ENCODE data around the gene RIN1. TPM values are rescaled to one million over a fixed set of nuclear protein-coding genes. Genes with fewer than 3 reads are reported as not detected.
A peak's percentile ranks its signal among the peaks of the same experiment; 100 is the strongest.

Gene RIN1
- polyA plus RNA-seq, 3 donors: 6.1 to 15.4 (median 7.6) TPM

- intact Hi-C loops (cut with micrococcal nuclease): no loop called here
- no peak for DNase-seq
- Histone ChIP-seq H3K27me3 (ENCODE audit: control insufficient read depth in 2 of 2, insufficient read depth in 2 of 2, low read length in 2 of 2) (peaks cover 0 to 3% of the 10 kb centered on the region in 2 donors), H3K36me3 (replicated peaks in 1 of 2; ENCODE audit: control insufficient read depth in 1 of 2, insufficient read depth in 2 of 2, low read length in 2 of 2) (no peaks in the 10 kb centered on the region), H3K4me2 (replicated peaks; ENCODE audit: extremely low read depth, low read length, poor library complexity, severe bottlenecking) (no peak overlapping the region), H3K79me2 (ENCODE audit: insufficient read depth, low read length) (no peaks in the 10 kb centered on the region), H3K4me1 (ENCODE audit: control insufficient read depth in 1 of 2, insufficient read depth in 2 of 2, low read length in 2 of 2) (no peaks in the 10 kb centered on the region), H3K9ac (ENCODE audit: insufficient read depth, low read length, poor library complexity, severe bottlenecking) (no peak overlapping the region), H3K27ac (ENCODE audit: low read depth in 1 of 2, low read length in 2 of 2) (no peak overlapping the region), H3K4me3 (replicated peaks in 1 of 3; ENCODE audit: low read depth in 2 of 3, low read length in 3 of 3) (no peak overlapping the region), H2AFZ (ENCODE audit: insufficient read depth, low read depth, low read length, poor library complexity, severe bottlenecking) (no peak overlapping the region), H4K20me1 (ENCODE audit: insufficient read depth, low read length) (no peaks in the 10 kb centered on the region), H3K9me3 (replicated peaks in 1 of 2; ENCODE audit: control insufficient read depth in 1 of 2, insufficient read depth in 1 of 2, low read length in 2 of 2) (no peaks in the 10 kb centered on the region)
- H3K4me3 Mint-ChIP-seq: no peak overlapping the region
- peaks cover 0 to 1% (median 0%) of the 10 kb centered on the region in 7 donors for H3K9me3 Mint-ChIP-seq
- H3K27me3 Mint-ChIP-seq (ENCODE audit: low read depth in 3 of 3): peaks cover 4 to 12% (median 4%) of the 10 kb centered on the region in 3 donors
- H3K4me1 Mint-ChIP-seq: no peaks in the 10 kb centered on the region
- H3K27ac Mint-ChIP-seq: no peak overlapping the region
- no peak for TF ChIP-seq CTCF (IDR thresholded peaks at IDR 0.05)
- no peaks in the 10 kb centered on the region for H3K36me3 Mint-ChIP-seq
- 96% methylated on average over 6 of the region's 6 CpGs for WGBS (ENCODE audit: insufficient coverage)
These were observed 28.9 kb upstream of the RIN1 start for GRCh38 chr11:66365166-66365565.

DNA sequence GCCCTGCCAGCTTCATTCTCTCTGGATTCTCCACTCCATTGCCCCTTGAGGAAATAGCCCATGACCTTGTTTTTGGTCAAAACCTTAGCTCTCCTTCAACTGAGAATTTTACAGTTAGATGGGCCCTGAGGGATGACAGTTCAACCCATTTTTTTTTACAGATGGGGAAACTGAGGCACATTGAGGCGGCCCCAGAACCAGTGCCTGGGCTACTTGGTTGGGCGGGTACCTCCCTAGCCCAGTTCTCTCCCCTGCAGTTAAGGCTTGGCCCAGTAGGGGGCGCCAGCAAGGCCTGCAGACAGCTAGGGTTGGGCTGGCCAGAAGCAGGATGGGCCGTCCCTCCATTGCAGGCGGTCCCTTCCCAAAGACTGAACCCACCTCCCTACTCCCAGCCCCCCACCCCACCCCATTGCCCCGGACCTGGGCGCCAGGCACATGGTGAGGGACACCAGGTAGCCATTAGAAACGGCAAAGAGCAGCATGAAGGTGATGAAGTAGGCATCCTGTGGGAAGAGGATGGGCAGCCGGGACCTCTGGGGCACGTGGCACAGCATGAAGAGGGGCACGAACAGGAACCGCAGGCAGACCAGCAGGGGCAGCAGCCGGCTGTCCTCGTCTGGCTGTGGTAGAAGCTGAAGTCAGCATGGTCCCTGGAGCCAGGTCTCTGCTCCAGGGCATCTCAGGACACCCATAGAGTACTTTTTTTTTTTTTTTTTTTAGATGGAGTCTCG lies 27.7 kb upstream of the RIN1 start:
- Histone ChIP-seq H2AFZ (ENCODE audit: insufficient read depth, low read depth, low read length, poor library complexity, severe bottlenecking) (no peak overlapping the region), H3K27me3 (ENCODE audit: control insufficient read depth in 2 of 2, insufficient read depth in 2 of 2, low read length in 2 of 2) (no peaks in the 10 kb centered on the region), H3K4me1 (ENCODE audit: control insufficient read depth in 1 of 2, insufficient read depth in 2 of 2, low read length in 2 of 2) (no peaks in the 10 kb centered on the region), H3K4me3 (replicated peaks in 1 of 3; ENCODE audit: low read depth in 2 of 3, low read length in 3 of 3) (no peak overlapping the region), H3K79me2 (ENCODE audit: insufficient read depth, low read length) (no peaks in the 10 kb centered on the region), H3K9ac (ENCODE audit: insufficient read depth, low read length, poor library complexity, severe bottlenecking) (no peak overlapping the region), H3K4me2 (replicated peaks; ENCODE audit: extremely low read depth, low read length, poor library complexity, severe bottlenecking) (no peak overlapping the region), H3K36me3 (replicated peaks in 1 of 2; ENCODE audit: control insufficient read depth in 1 of 2, insufficient read depth in 2 of 2, low read length in 2 of 2) (no peaks in the 10 kb centered on the region), H3K9me3 (replicated peaks in 1 of 2; ENCODE audit: control insufficient read depth in 1 of 2, insufficient read depth in 1 of 2, low read length in 2 of 2) (no peaks in the 10 kb centered on the region), H3K27ac (ENCODE audit: low read depth in 1 of 2, low read length in 2 of 2) (no peak overlapping the region), H4K20me1 (ENCODE audit: insufficient read depth, low read length) (no peaks in the 10 kb centered on the region)
- Mint-ChIP-seq H3K27ac (peak overlapping the region in 2 of 7 donors; percentile 36 to 41), H3K4me1 (no peaks in the 10 kb centered on the region), H3K27me3 (ENCODE audit: low read depth in 3 of 3) (peaks cover 0 to 9% (median 5%) of the 10 kb centered on the region in 3 donors), H3K4me3 (no peak overlapping the region), H3K9me3 (peaks cover 0 to 1% (median 0%) of the 10 kb centered on the region in 7 donors), H3K36me3 (no peaks in the 10 kb centered on the region)
- WGBS (ENCODE audit: insufficient coverage): 85% methylated on average over 10 of the region's 15 CpGs
- peak; percentile 91 for TF ChIP-seq CTCF (IDR thresholded peaks at IDR 0.05)
- intact Hi-C loops (cut with micrococcal nuclease): no loop called here
- peak; percentile 25 to 37 (median 30) for DNase-seq

Data from CD14-positive monocyte (primary cell).